ENCODE results near the gene BECN2. TPM values are rescaled to one million over a fixed set of nuclear protein-coding genes. Genes with fewer than 3 reads are reported as not detected.

The BECN2 gene
- total RNA-seq, 4 donors from 2014 or later, result not detected

GRCh38 chr1:241997401-241997998 lies 39.9 kb downstream of the BECN2 start:
- TF ChIP-seq CTCF (IDR thresholded peaks at IDR 0.05; ENCODE audit: low read depth), result no peak

GRCh38 chr1:241998412-241998921 lies 40.9 kb downstream of the BECN2 start:
- no peak for TF ChIP-seq CTCF (IDR thresholded peaks at IDR 0.05; ENCODE audit: low read depth)

GRCh38 chr1:241999026-241999425 lies 41.5 kb downstream of the BECN2 start, which contains the start of gene MAP1LC3C:
Gene MAP1LC3C, minus strand, starts transcription at chr1:241999098. Its CDS starts 90 bp downstream, at chr1:241999008.
- TF ChIP-seq CTCF (IDR thresholded peaks at IDR 0.05; ENCODE audit: low read depth), result no peak

GRCh38 chr1:242000434-242000833 lies 42.9 kb downstream of the BECN2 start:
- TF ChIP-seq CTCF (IDR thresholded peaks at IDR 0.05; ENCODE audit: low read depth), result no peak

GRCh38 chr1:242002072-242002471 lies 44.5 kb downstream of the BECN2 start:
- TF ChIP-seq CTCF (IDR thresholded peaks at IDR 0.05; ENCODE audit: low read depth), result no peak

- no peak for TF ChIP-seq CTCF (IDR thresholded peaks at IDR 0.05; ENCODE audit: low read depth)
Measured at GRCh38 chr1:242002510-242002909, 44.9 kb downstream of the BECN2 start.

- no peak for TF ChIP-seq CTCF (IDR thresholded peaks at IDR 0.05; ENCODE audit: low read depth)
Measured at GRCh38 chr1:242004751-242005495, 47.4 kb downstream of the BECN2 start.
